ENCODE results near the gene PTPRG.

Gene PTPRG

GRCh38 chr3:61593446-61594029 lies 32.2 kb downstream of the PTPRG start:
- no peak for DNase-seq

DNA sequence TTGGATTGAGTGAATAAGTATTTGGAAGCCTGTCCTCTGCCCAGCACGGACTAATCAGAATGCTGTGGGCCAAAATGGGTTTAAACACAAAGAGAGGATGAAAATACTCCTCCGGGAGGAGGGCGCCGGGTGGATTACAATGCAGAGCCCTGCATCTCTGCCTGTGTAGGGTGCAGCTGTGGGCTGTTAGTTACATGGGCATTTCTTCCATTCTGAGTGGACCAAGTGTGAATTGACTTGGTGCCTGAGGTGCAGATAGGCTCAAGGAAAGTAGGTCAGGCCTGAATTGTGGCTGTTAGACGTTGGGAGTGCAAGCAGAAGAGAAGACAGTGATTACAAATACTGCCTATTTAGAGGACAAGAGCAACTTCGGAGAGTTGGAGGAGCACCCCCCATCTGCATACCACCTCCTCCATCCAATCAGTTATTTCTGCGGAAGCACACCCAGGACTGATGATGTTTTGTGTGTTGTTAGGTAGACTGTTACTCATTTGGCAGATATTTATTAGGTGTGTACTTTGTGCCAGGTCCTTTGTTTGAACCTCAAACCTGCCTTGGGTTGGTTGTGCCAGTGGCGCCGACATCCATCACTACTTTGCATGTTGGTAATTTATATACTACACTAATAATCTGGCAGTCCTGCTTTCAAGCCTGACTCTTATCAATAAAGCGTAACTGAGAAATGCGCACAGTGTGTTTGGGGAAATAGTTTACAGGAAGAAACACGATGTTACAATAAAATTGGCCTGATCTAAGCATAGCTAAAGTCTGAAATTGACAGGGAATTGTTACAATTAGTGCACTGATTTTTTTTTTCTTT lies 33.0 kb downstream of the PTPRG start:
- DNase-seq: no peak

DNA sequence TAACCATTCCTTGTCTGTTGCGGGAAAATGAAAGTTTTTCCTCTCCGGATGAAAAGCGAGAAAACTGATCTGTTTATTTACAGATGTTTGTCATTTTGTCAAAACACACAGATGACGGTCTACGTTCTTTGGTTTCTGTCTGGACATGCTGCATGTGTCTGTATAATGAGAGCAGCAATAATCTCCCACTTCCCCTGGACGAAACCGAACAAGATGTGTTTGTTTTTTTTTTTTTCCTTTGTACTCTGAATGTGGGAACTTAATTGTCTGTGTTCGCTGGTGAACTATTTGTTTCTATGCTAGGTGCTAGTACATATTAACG lies 33.6 kb downstream of the PTPRG start:
- DNase-seq: no peak

DNA sequence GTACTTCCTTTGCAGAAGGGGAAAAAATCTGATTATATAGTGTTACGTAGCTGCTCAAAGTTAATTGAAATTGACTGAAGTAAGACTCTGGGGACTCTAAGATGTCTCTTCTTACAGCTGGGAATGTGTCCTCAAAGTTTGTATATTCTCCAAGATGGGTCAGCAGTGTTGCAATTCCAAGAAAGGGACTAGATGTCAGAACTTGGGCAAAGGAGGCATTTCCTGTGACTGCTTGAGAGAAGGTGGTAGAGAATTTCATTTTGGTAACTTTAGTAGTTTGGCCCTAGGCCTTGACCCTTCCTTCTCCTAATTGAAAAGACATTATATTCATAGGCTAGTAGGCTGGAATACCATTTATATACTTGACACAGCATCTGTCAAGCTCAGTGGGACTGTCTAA lies 33.9 kb downstream of the PTPRG start:
- no peak for DNase-seq

GRCh38 chr3:61595826-61596225 lies 34.5 kb downstream of the PTPRG start:
- DNase-seq: no peak

- no peak for DNase-seq
These were observed 36.5 kb downstream of the PTPRG start for GRCh38 chr3:61597906-61598305.

DNA sequence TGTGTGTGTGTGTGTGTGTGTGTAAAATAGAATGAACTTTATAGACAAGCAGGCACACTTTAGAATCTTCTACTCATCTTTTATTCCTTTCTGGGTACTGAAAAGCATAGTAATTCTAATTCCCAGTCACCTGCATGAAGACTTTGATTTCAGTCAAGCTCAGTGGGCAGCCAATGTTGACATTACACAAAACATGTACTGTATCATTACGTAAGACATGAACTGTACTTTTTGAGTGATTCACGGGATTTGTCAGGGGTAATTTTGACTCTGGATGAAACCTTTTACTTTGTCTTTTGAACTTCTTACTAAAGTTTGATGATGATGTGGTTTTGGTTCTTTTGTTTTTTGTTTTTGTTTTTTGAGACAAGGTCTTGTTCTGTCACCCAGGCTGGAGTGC lies 38.8 kb downstream of the PTPRG start:
- no peak for DNase-seq

DNA sequence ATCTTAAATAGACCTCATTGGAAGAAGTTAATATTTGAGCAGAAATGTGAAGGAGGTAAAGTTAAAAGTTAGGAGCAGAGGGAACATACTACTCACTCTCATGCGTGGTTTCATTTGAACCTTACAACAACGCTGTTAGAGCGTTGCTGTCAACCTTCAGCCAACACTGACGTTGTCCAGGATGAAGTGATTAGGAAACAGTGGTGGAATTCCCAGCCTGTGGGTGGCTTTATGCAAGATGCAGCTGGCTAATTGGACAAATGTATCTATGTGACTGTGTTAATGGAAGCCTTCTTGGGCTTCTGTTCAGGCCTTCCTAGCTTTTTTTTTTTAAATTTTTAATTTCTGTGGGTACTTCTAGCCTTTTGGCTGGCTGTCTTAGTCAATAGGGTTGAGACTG lies 40.5 kb downstream of the PTPRG start:
- DNase-seq: no peak

DNA sequence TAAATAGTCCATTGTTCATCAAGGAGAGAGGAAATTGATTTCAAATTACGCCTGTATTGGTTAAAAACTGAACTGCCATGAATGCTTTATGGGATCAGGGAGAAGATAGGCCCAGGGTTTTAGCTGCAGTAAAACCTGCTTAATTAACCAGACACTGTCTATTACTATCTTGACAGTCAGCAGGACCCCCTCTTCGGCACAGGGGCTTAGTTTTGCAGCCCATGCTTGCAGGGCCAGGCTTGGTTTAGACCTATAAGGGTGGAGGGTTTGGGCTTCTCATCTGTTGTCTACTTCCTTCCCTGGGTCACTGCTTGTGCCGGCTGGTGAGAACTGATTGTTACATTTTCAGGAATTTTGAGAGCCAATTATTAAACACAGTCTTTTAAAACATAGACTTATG lies 41.1 kb downstream of the PTPRG start:
- no peak for DNase-seq

DNA sequence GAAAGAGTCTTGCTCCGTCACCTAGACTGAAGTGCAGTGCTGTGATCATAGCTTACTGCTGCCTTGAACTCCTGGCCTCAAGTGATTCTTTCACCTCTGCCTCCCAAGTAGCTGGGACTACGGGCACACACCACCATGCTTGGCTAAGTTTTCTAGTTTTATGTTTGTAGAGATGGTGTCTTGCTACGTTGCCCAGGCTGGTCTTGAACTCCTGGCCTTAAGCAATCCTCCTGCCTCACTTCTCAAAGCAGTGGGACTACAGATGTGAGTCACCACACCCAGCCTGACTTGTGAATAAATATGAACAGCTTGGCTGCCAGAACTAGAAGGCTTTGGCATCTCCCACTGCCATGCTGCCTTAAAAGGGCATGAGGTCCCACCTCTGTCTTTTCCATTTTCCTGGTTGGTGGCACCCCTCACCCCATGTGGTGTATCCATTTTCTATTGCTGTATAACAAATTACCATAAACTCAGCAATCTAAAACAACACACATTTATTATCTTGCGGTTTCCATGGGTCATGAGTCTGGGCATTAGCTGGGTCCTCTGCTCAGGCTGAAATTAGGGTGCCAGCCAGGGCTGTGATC lies 44.3 kb downstream of the PTPRG start:
- DNase-seq: no peak

- DNase-seq: no peak
These were observed 44.8 kb downstream of the PTPRG start for GRCh38 chr3:61606196-61606595.

- DNase-seq: no peak
These were observed 46.7 kb downstream of the PTPRG start for GRCh38 chr3:61608072-61608471.

DNA sequence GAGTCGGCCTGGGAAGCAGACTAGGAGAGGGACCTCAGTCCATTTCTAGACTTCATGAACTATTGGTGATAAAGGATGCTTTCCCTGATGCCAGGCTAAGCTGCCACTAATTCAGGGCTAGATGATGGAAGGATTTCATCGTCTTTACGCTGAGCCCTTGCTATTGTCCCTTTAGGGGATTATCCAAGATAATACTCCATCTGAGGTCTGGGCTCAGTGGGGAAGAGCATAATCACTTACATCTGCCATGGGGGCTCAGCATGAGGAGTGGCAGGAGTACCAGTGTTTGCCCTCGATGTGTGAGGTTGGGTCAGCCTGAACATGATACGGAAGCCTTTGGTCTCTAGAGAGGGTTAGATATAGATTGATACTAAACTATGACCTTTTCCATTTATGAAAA lies 47.3 kb downstream of the PTPRG start:
- DNase-seq: no peak

- DNase-seq: no peak
These were observed 48.9 kb downstream of the PTPRG start for GRCh38 chr3:61610316-61610715.

- DNase-seq: no peak
These were observed 51.1 kb downstream of the PTPRG start for GRCh38 chr3:61612211-61613194.

- DNase-seq: no peak
These were observed 52.3 kb downstream of the PTPRG start for GRCh38 chr3:61613666-61614065.

- no peak for DNase-seq
These were observed 54.3 kb downstream of the PTPRG start for GRCh38 chr3:61615643-61616042.

GRCh38 chr3:61616586-61616985 lies 55.2 kb downstream of the PTPRG start:
- DNase-seq: no peak

GRCh38 chr3:61617041-61617440 lies 55.7 kb downstream of the PTPRG start:
- DNase-seq: no peak

DNA sequence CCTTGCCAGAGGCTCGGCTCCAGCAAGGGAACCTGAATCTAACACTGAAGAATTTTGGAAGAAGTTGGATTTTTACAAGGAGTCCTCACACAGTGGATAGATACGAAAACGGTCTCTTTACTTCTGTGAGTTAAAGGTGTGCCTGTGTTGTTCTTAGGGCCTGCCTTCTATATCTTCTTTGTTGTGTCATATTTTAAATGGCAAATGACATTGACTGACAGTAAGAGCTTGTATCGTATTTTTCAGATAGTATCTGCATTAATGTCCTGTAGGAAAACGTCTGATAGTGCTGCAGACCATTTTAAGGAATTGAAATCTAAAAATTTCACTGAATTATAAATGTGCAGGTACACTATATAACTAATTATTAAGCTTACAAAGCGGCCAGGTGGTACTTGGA lies 56.3 kb downstream of the PTPRG start:
- DNase-seq: no peak

DNA sequence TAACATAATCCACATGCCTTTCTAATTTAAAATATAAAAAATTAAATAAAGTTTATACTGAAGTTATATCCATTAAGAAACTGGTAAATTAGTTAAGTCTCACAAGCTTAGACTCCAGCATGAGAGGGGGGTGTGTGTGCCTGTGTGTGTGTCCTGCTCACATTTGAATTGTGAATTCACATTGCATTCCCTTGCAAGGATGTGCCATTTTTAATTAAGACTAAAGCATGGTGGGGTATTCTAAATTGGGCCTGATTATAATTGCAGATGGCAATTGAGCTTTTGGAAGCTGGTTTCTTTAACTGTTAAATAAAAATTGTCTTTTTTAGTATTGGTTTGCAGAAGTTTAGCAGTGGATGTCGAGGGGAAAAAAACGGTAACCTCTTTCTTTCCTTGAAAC lies 56.9 kb downstream of the PTPRG start:
- DNase-seq: no peak

DNA sequence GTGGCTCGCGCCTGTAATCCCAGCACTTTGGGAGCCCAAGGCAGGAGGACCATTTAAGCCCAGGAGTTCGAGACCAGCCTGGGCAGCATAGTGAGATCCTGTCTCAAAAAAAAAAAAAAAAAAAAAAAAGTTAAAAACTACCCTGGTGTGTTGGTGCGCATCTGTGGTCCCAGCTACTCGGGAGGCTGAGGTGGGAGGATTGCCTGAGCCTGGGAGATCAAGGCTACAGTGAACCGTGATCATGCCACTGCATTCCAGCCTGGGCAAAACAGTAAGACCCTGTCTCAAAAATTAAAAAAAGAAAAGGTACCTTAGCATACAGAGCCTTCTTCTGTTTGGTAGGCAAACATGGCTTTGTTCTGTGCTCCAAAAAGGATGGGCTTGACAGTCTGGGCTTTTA lies 57.5 kb downstream of the PTPRG start:
- DNase-seq: no peak

- DNase-seq: no peak
These were observed 58.7 kb downstream of the PTPRG start for GRCh38 chr3:61620073-61620472.

Measured in activated naive CD4-positive, alpha-beta T cell treated with Interleukin-2 at 50 U/mL for 16 hours (primary cell).